Gastrocnemius medialis (tissue), 4 donors: ENCODE measurements around the gene DDI1.

Source experiments
- CTCF ChIP-seq, 5 experiments: fragments of 450-650 bp in 3 of 5; fragments of 200-600 bp in 2 of 5; sonication (generic) in 2 of 5; IDR thresholded peaks in 4 of 5; conservative IDR thresholded peaks in 1 of 5; 1 replicate in 4 of 5; 2 replicates in 1 of 5; pipeline ENCODE4 v1.5.1; 2016 to 2019; ENCODE audit warnings: antibody characterized with exemption in 5 of 5, mild to moderate bottlenecking in 3 of 5, moderate library complexity in 3 of 5
- POLR2A ChIP-seq, 2 donors: fragments of 450-650 bp; IDR thresholded peaks; one replicate each; pipeline ENCODE4 v1.6.1; 2017; ENCODE audit warnings: antibody characterized with exemption in 2 of 2, mild to moderate bottlenecking in 2 of 2, moderate library complexity in 2 of 2

GRCh38 chr11:104001561-104002056 lies 34.8 kb upstream of the DDI1 start:
- TF ChIP-seq POLR2A (IDR thresholded peaks at IDR 0.05) (no peak), CTCF (IDR thresholded peaks at IDR 0.05 in 4 of 5, conservative IDR thresholded peaks at IDR 0.05 in 1 of 5) (no peak)
